Right atrium auricular region (tissue), 2 donors: ENCODE data around the gene LRIT1. TPM values are rescaled to one million over a fixed set of nuclear protein-coding genes. Genes with fewer than 3 reads are reported as not detected.

ENCODE experiments used
- DNase-seq: peaks from one replicate; pipeline ENCODE4 v3.0.0-alpha.2; 2019; ENCODE audit warnings: low spot score
- H3K27ac ChIP-seq, 2 donors: fragments of 200-600 bp; sonication (generic); 1 replicate in 1 of 2; 2 replicates in 1 of 2; pipeline ENCODE4 v1.5.1; 2016 to 2019
- H3K27me3 ChIP-seq, 2 donors: fragments of 200-600 bp; sonication (generic); one replicate each; pipeline versions ENCODE4 v1.5.1 to v1.6.0; 2017 to 2019
- H3K36me3 ChIP-seq: fragments of 200-600 bp; sonication (generic); one replicate; pipeline ENCODE4 v1.5.1; 2016
- H3K4me1 ChIP-seq, 2 donors: fragments of 200-600 bp; sonication (generic); one replicate each; pipeline versions ENCODE4 v1.5.1 to v1.6.0; 2017 to 2019
- H3K4me3 ChIP-seq, 2 donors: fragments of 200-600 bp; sonication (generic); 1 replicate in 1 of 2; 2 replicates in 1 of 2; pipeline ENCODE4 v1.5.1; 2017 to 2019; ENCODE audit warnings: mild to moderate bottlenecking in 1 of 2, moderate library complexity in 1 of 2
- H3K9me3 ChIP-seq, 2 donors: fragments of 200-600 bp; sonication (generic); one replicate each; pipeline ENCODE4 v1.5.1; 2019
- CTCF ChIP-seq, 2 donors: fragments of 200-600 bp; sonication (generic); IDR thresholded peaks; one replicate each; pipeline ENCODE4 v1.5.1; 2019; ENCODE audit warnings: antibody characterized with exemption in 2 of 2
- total RNA-seq, 2 donors: library from RNA; depleted of rRNA; stranded (reverse); fragments of >200 nt; gene quantifications; one replicate each; pipeline ENCODE4 v1.1.0, GENCODE V29; 2016

LRIT1 gene
- total RNA-seq, 2 donors from 2014 or later: not detected

- Histone ChIP-seq H3K4me3 (no peak overlapping the region), H3K4me1 (no peaks in the 10 kb centered on the region), H3K36me3 (no peaks in the 10 kb centered on the region), H3K27me3 (no peaks in the 10 kb centered on the region), H3K9me3 (no peaks in the 10 kb centered on the region), H3K27ac (no peak overlapping the region)
- peak; percentile 49 to 77 for TF ChIP-seq CTCF (IDR thresholded peaks at IDR 0.05)
- DNase-seq: no peak
These were observed 36.1 kb downstream of the LRIT1 start for GRCh38 chr10:84205049-84205852.

GRCh38 chr10:84204610-84205009 is 36.7 kb downstream of the LRIT1 start:
- no peak for TF ChIP-seq CTCF (IDR thresholded peaks at IDR 0.05)

GRCh38 chr10:84204122-84204521 is 37.2 kb downstream of the LRIT1 start:
- no peaks in the 10 kb centered on the region for H3K4me1 ChIP-seq
- no peaks in the 10 kb centered on the region for H3K27me3 ChIP-seq
- H3K9me3 ChIP-seq: no peaks in the 10 kb centered on the region
- DNase-seq: no peak
- no peak for TF ChIP-seq CTCF (IDR thresholded peaks at IDR 0.05)
- no peak overlapping the region for H3K27ac ChIP-seq
- no peak overlapping the region for H3K4me3 ChIP-seq
- no peaks in the 10 kb centered on the region for H3K36me3 ChIP-seq

More at GRCh38 chr10:84204610-84205009, 36.7 kb downstream of the LRIT1 start:
- Histone ChIP-seq H3K27ac (no peak overlapping the region), H3K27me3 (no peaks in the 10 kb centered on the region), H3K36me3 (no peaks in the 10 kb centered on the region), H3K9me3 (no peaks in the 10 kb centered on the region), H3K4me3 (no peak overlapping the region), H3K4me1 (no peaks in the 10 kb centered on the region)
- DNase-seq: no peak

- Histone ChIP-seq H3K27ac (no peak overlapping the region), H3K9me3 (no peaks in the 10 kb centered on the region), H3K4me3 (no peak overlapping the region), H3K36me3 (no peaks in the 10 kb centered on the region), H3K4me1 (no peaks in the 10 kb centered on the region), H3K27me3 (no peaks in the 10 kb centered on the region)
- no peak for DNase-seq
- no peak for TF ChIP-seq CTCF (IDR thresholded peaks at IDR 0.05)
These were observed 39.0 kb downstream of the LRIT1 start for GRCh38 chr10:84202349-84202748.

GRCh38 chr10:84201682-84202081 is 39.7 kb downstream of the LRIT1 start:
- Histone ChIP-seq H3K4me1 (no peaks in the 10 kb centered on the region), H3K36me3 (no peaks in the 10 kb centered on the region)
- no peak for DNase-seq

More at GRCh38 chr10:84201682-84202081, 39.7 kb downstream of the LRIT1 start:
- no peak overlapping the region for H3K27ac ChIP-seq
- no peaks in the 10 kb centered on the region for H3K9me3 ChIP-seq
- no peaks in the 10 kb centered on the region for H3K27me3 ChIP-seq
- no peak overlapping the region for H3K4me3 ChIP-seq
- no peak for TF ChIP-seq CTCF (IDR thresholded peaks at IDR 0.05)
